ENCODE results near the gene REG3G. TPM values are rescaled to one million over a fixed set of nuclear protein-coding genes. Genes with fewer than 3 reads are reported as not detected.

Gene REG3G
- total RNA-seq (1 to 10 TPM in 1 of 7 donors, under 1 TPM in 2, not detected in 4; 0.48 to 1.5 (median 0.77) TPM), polyA plus RNA-seq (under 1 TPM; 0.08 to 0.30 TPM)
- long read RNA-seq, donor 1, result 0 reads
- long read RNA-seq, donor 2, partial matches to known transcripts, result 0 of 1 reads
- long read RNA-seq, donor 2, other reads (novel, unspliced or antisense), result 0 of 1 reads
- long read RNA-seq, donor 3, result 0 reads

DNA sequence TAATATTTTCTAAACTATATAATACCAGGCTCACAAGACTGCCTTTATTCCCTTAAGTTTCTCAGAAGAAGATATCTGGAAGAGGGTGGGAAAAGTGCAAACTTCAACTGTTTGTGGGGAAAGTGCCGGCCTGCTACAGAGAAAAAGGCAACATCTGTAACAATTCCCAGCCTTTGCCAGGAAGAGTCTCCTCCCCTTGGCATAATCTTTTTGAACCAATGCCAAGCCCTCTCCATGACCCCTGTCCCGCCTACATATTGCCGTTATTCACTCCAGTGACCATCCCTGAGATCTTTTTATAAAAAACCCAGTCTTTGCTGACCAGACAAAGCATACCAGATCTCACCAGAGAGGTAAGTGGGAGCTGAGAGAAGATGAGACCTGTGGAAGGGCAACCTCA lies at the start of gene REG3G:
Gene REG3G (plus strand): TSS at position 282 of the 400 bp plus-strand sequence. CDS start 392 bp downstream, outside the sequence.
- H3K4me3 ChIP-seq, result no peak within 1 kb of the TSS
- H3K27ac ChIP-seq, result no peak within 1 kb of the TSS
- DNase-seq, result no peak
- H3K27me3 ChIP-seq, result no peaks in the 10 kb centered on the region
- H3K36me3 ChIP-seq, result no peaks in the 10 kb centered on the region
- TF ChIP-seq POLR2A (IDR thresholded peaks at IDR 0.05) (no peak), EP300 (IDR thresholded peaks at IDR 0.05) (no peak)
- TF ChIP-seq, protein P1, sequence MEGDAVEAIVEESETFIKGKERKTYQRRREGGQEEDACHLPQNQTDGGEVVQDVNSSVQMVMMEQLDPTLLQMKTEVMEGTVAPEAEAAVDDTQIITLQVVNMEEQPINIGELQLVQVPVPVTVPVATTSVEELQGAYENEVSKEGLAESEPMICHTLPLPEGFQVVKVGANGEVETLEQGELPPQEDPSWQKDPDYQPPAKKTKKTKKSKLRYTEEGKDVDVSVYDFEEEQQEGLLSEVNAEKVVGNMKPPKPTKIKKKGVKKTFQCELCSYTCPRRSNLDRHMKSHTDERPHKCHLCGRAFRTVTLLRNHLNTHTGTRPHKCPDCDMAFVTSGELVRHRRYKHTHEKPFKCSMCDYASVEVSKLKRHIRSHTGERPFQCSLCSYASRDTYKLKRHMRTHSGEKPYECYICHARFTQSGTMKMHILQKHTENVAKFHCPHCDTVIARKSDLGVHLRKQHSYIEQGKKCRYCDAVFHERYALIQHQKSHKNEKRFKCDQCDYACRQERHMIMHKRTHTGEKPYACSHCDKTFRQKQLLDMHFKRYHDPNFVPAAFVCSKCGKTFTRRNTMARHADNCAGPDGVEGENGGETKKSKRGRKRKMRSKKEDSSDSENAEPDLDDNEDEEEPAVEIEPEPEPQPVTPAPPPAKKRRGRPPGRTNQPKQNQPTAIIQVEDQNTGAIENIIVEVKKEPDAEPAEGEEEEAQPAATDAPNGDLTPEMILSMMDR (IDR thresholded peaks at IDR 0.05), result no peak
- intact Hi-C loops (cut with DNase I), result no loop called here
- H3K4me1 ChIP-seq (ENCODE audit: insufficient read depth), result no peaks in the 10 kb centered on the region
- WGBS, 3 donors, result 5 to 15% (median 12%) methylated on average over 3 of the region's 3 CpGs
- H3K9me3 ChIP-seq, result no peaks in the 10 kb centered on the region

DNA sequence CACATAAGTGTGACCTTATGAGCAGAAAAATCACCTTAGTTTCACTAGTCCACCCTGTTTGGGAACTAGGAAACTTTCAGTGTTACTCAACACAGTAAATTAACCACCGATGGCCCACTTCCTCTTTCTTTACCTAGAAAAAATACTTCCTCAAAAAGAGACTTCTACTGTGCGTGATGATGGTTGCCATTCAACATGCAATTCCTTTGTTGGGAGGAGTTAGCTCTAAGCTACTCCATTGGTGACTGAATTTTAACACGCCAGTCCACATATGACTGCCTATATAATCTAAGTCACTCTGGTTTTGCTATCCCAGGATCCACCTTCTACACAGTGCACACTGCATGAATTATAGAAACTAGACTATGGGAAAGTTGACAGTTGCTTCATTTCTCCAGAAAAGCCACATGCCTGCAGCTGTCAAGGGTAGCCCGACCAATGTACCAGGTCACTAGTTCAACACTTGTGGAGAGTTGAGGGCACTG lies 47.8 kb upstream of the REG3G start:
- H3K27ac ChIP-seq, result no peak overlapping the region
- no peak overlapping the region for H3K4me3 ChIP-seq
- intact Hi-C loops (cut with DNase I), result no loop called here
- no peaks in the 10 kb centered on the region for H3K27me3 ChIP-seq
- H3K36me3 ChIP-seq, result no peaks in the 10 kb centered on the region
- TF ChIP-seq, protein P1 (IDR thresholded peaks at IDR 0.05), result no peak
- no peak for TF ChIP-seq POLR2A (IDR thresholded peaks at IDR 0.05)
- TF ChIP-seq EP300 (IDR thresholded peaks at IDR 0.05), result no peak
- H3K9me3 ChIP-seq, result no peaks in the 10 kb centered on the region
- no peaks in the 10 kb centered on the region for H3K4me1 ChIP-seq (ENCODE audit: insufficient read depth)
- DNase-seq, result no peak
- 75 to 90% (median 82%) methylated on average over 4 of the region's 4 CpGs for WGBS, 3 donors

GRCh38 chr2:78978340-78978739 lies 47.2 kb upstream of the REG3G start:
- Histone ChIP-seq H3K27me3 (no peaks in the 10 kb centered on the region), H3K27ac (no peak overlapping the region), H3K36me3 (no peaks in the 10 kb centered on the region), H3K9me3 (no peaks in the 10 kb centered on the region), H3K4me1 (ENCODE audit: insufficient read depth) (no peaks in the 10 kb centered on the region), H3K4me3 (no peak overlapping the region)
- TF ChIP-seq EP300 (IDR thresholded peaks at IDR 0.05) (no peak), POLR2A (IDR thresholded peaks at IDR 0.05) (no peak)
- TF ChIP-seq, protein P1 (IDR thresholded peaks at IDR 0.05), result no peak
- intact Hi-C loops (cut with DNase I), result no loop called here
- DNase-seq, result no peak

- Histone ChIP-seq H3K36me3 (no peaks in the 10 kb centered on the region), H3K4me1 (ENCODE audit: insufficient read depth) (no peaks in the 10 kb centered on the region), H3K9me3 (no peaks in the 10 kb centered on the region), H3K27ac (no peak overlapping the region), H3K27me3 (no peaks in the 10 kb centered on the region), H3K4me3 (no peak overlapping the region)
- intact Hi-C loops (cut with DNase I), result no loop called here
- TF ChIP-seq, protein P1 (IDR thresholded peaks at IDR 0.05), result no peak
- no peak for TF ChIP-seq EP300 (IDR thresholded peaks at IDR 0.05)
- TF ChIP-seq POLR2A (IDR thresholded peaks at IDR 0.05), result no peak
- DNase-seq, result no peak
- 27 to 34% (median 29%) methylated on average over 9 of the region's 9 CpGs for WGBS, 3 donors
Observed at GRCh38 chr2:78979380-78980151, 45.9 kb upstream of the REG3G start.
